Stromal cell of bone marrow (primary cell): Measurements from ENCODE around the gene SASH1.

ENCODE experiments used
- DNase-seq: peaks from one replicate; pipeline ENCODE4 v3.0.0-alpha.2; 2012; ENCODE audit warnings: low read depth

SASH1 gene

GRCh38 chr6:148406579-148407371 lies 64.1 kb downstream of the SASH1 start:
- no peak for DNase-seq

DNA sequence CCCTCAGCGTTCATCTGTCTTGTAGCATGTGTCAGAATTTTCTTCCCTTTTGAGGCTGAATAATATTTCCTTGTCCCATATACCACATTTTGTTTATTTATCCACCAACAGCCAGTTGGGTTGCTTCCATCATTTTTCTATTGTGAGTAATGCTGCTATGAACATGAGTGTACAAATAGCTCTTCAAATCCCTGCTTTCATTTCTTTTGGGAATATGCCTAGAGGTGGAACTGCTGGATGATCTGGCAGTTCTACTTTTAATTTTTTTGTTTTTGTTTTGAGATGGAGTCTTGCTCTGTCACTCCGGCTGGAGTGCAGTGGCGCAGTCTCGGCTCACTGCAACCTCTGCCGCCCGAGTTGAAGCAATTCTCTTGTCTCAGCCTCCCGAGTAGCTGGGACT lies 64.7 kb downstream of the SASH1 start:
- DNase-seq, result peak; percentile 97

DNA sequence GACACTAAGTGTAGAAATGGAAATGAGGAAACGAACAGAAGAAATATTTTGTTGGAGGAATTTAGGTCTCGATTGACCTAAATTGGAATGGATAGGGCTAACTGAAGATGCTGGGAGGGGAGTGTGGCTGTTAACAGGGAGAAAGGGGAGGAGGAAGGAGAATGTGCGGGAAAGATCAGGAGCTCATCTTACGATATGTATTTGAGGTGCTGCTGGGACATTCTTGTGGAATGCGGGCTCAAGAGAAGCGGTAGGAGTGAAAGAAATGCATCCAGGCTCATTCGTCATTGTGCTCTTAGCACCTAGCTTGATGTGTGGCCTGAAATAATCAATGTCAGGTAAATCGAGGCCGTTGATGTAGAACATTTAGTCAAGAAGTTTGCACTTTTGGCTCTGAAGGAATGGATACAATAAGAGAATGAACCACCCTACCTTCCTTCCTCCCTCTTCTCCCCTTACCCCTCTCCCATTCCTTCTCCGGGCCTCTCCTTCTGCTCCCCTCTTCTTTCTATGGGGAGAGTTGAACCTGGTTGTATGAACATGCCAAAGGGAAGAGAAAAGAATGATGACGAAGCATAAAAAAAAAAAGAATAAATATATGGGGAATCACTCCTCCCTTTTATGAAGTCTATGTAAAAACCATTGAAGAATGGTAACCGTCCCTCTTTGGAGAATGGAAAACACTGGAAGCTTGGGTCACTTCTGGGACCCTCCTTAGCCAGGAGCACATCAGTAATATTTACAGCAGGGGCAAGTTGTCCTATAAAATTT lies 70.9 kb downstream of the SASH1 start:
- DNase-seq, result no peak

DNA sequence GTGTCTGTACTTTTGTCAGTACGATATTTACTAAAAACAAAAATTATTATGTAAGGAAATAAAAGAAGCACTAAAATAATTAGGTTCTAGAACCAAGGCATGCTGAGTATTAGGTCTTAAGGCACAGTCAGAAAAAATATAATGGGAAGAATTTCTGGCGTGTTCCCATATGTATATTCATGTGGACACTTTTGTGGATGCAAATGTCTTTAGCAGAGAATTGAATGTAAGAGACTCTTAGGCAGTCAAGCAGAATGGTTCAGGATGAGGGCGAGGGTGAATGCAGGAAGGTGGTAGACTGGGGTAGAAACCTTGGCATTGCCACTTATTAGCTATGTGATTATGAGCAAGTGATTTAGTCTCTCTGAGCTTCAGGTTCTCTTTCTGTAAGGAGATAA lies 71.5 kb downstream of the SASH1 start:
- no peak for DNase-seq

GRCh38 chr6:148414836-148415235 lies 72.2 kb downstream of the SASH1 start:
- DNase-seq, result peak; percentile 66

DNA sequence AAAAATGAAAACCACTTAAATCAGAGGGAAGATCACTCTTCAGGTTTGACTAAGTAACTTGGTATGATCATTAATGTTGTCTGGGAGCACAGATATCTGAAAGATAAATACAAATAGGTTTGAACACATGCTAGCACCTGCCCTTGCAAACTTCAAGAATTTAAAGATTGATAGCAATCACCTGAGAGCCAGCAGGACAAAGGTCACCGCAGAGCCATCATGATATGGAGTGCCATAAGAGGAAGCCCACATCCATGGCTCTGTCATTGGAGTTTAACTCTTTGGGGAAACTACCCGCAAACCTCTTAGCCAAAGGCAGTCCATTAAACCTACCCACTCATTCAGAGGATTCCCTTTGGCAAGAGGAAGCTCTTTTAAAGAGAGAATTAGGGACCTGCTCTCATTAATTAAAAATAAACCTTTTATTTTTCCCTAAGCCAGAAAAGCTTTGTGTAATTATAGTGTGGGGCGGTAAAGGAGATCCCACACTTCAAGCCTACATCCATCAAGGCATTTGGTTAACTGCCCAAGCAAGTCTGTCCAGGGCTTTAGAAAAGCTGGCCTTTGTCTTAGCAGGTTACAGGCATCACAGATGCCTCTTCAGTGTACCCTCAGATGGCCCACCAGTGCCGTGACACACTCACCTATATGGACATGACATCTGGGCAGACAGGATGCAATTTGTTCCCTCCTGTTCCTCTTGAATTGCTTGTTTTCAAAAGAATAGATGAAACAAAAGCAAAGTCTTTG lies 73.0 kb downstream of the SASH1 start:
- DNase-seq, result no peak

DNA sequence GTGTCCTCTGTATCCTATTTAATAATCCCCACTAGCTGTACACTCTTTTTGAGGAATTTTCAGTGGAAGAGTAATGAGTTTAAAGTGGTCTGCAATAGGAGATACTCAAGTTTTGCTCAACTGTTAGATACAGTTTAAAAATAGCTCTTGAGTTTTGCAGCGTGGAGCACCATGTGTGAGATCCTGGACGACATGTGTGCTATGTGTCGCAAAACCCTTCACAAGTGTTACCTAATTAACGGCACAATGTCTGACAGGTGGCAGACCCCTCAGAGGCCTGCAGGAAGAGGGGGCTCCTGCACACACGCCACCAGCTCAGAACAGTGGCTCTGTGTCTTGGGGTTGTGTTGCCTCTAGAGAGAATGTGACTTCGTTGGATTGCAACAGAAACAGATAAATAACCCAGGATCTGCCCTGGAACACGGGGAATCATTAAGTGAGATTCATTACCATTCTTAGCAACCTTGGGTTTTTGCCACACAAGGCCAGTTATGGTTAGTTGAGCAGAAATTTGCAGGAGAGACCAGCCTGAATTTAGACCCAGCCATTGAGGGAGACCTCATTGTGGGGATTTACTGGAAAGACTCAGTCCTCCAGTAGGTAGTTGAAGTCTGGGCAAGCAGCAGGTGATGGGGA lies 73.8 kb downstream of the SASH1 start:
- no peak for DNase-seq

GRCh38 chr6:148417045-148417444 lies 74.4 kb downstream of the SASH1 start:
- no peak for DNase-seq

DNA sequence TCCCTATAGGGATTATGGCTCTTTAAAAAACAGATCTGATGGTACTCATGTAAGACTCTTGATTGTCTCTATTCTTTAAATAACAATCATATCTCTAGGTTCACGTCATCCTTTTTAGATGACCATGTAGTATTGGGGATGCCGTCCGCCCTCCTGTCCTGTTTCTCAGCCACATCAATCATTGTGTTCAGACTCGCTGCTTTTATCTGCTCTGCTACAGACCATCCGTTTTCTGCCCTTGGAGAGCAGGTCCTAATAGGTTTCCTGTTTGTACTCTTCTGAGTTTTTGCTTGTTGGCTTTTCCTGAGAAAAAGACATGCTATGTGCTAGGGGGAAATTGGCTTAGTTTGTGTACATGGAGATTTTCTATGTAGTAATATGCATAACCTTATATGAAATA lies 76.8 kb downstream of the SASH1 start:
- no peak for DNase-seq

- no peak for DNase-seq
Measured at GRCh38 chr6:148422085-148422484, 79.4 kb downstream of the SASH1 start.

DNA sequence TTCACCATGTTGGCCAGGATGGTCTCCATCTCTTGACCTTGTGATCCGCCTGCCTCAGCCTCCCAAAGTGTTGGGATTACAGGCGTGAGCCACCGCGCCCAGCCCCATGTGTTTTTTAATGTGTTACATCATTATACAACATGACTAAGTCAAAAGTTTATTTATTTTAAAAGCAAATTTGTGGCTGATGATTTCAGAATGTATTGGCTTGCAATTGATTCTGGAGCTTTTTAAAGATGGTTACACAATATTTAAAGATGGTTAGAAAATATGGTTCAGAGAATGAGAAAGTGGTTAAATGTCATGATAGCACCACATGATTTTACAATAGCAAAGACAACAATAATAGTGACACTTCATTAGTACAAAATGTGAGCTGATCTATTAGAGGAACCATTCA lies 80.5 kb downstream of the SASH1 start:
- DNase-seq, result no peak

DNA sequence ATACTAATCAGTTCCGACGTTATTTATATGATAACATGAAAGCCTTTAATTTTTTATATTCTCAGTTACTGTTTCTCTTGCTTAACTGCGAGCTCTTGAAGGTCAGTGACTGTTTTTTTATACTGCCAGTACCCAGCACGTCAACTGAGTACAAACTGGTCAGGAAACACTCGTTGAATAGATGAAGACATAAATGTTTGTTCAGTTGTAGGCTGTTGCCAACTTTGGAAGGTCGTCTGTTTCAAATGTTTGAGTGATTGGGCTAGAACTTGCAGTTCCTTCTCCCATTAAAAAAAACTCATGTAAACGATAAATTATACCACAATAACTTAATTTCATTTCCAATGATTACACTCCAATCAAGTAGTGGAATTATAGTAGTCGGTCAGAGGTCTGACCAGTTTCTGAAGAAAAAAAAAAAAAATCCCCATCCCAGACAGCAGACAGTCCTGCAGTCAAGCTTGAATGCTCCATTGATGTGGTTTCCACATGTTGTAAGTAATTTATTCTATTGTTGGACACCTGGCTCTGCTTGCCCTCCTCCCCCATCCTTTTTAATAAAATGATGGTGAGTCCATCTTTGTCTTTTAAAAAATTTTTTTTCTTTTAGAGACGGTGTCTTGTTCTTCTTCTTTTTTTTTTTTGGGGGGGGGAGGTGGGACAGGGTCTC lies 81.1 kb downstream of the SASH1 start:
- DNase-seq, result no peak

DNA sequence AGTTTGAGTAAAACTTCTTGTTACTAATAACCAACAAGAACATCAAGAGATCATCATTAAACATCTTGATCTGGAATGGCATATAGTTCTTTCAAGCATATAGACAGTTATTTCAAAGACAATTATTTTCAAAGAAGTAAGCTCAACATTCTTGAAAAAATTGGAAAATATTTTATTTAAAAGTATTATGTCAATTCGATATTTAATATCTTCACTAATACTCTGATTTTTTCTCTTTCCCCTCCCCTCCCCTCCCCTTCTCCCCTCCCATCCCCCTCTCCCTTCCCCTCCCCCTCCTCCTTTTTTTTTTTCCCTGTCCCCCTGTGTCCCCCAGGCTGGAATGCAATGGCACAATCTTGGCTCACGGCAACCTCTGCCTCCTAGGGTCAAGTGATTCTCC lies 82.8 kb downstream of the SASH1 start:
- no peak for DNase-seq

- DNase-seq, result no peak
Measured at GRCh38 chr6:148426317-148426977, 83.8 kb downstream of the SASH1 start.

DNA sequence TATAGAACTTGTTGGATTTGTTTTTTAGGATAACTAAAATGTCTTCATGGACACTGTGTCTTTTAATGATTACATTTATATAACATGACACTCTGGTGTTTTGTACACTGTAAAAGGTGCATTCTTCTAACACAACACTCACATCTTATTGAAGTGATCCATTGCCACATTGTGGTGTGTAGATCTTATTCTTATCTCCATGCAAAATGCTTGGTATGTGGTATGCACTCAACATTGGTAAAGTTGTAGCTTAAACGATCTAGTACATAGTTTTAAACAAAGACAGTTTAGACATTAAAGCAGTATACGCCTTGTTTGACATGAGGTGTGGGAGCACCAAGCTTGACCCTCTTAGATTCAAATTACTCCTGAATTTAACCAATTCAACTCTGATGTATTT lies 84.7 kb downstream of the SASH1 start:
- DNase-seq, result no peak

- DNase-seq, result no peak
Measured at GRCh38 chr6:148429423-148429822, 86.8 kb downstream of the SASH1 start.

- no peak for DNase-seq
Measured at GRCh38 chr6:148430897-148431296, 88.3 kb downstream of the SASH1 start.

DNA sequence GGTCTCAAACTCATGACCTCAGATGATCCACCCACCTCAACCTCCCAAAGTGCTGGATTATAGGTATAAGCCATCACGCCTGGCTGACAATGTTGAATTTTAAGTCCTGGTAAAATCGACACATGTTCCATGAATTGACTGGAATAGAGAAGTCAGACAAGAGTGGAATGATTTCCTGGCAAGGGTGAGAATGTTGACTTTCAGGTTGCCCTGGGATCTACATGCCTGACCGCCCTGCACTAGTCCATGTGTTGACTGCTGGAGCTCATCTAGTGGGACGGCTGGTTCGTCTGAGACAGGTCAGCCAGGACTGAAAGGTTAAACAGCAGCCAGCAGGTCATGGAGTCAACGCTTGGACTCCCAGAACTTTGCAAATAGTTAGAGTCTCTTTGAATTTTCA lies 88.8 kb downstream of the SASH1 start:
- DNase-seq, result no peak

- no peak for DNase-seq
Measured at GRCh38 chr6:148431840-148432239, 89.2 kb downstream of the SASH1 start.

GRCh38 chr6:148432462-148433195 lies 90.0 kb downstream of the SASH1 start:
- DNase-seq, result no peak

- DNase-seq, result no peak
Measured at GRCh38 chr6:148435386-148435785, 92.7 kb downstream of the SASH1 start.
